IMR-90 (cell line): ENCODE measurements around the gene EGF. TPM values are rescaled to one million over a fixed set of nuclear protein-coding genes. Genes with fewer than 3 reads are reported as not detected.

ENCODE experiments used
- ATAC-seq: fragments of 200-7000 bp; cut with Tn5 transposase; 2 replicates; pipeline ENCODE4 v1.9.1; 2020; ENCODE audit warnings: low read depth, mild to moderate bottlenecking, moderate library complexity
- BruUV-seq: library from RNA; stranded (reverse); fragments of 400-500 nt; replicated peaks from 2 replicates; lab custom pipeline; 2021; lab: Mats Ljungman, UMichigan
- CTCF ChIA-PET: fragments of 300-600 bp; formaldehyde crosslinking; extraction: SDS; loops from one replicate; lab custom pipeline; 2021; ENCODE audit warnings: antibody characterized with exemption; lab: Yijun Ruan, JAX
- POLR2A ChIA-PET: fragments of 300-600 bp; sonication (Branson Sonifier 250); formaldehyde crosslinking; loops from one replicate; lab custom pipeline; 2022; ENCODE audit warnings: antibody characterized with exemption; ENCODE audit not compliant: unreplicated experiment; lab: Charles Lee
- DNase-seq: peaks from one replicate; pipeline ENCODE4 v3.0.0; 2013
- H2AFZ ChIP-seq: replicated peaks from 2 replicates; pipeline ENCODE3; 2013; ENCODE audit warnings: low read length, mild to moderate bottlenecking; ENCODE audit not compliant: poor library complexity
- H2AK5ac ChIP-seq: 2 replicates; pipeline ENCODE4 v1.6.1; 2013; ENCODE audit warnings: low read depth, low read length, inconsistent platforms
- H2AK9ac ChIP-seq: replicated peaks from 2 replicates; pipeline ENCODE3; 2013; ENCODE audit warnings: mild to moderate bottlenecking, low read depth, low read length, moderate library complexity; ENCODE audit not compliant: poor library complexity
- H2BK120ac ChIP-seq: 2 replicates; pipeline ENCODE4 v1.6.1; 2013; ENCODE audit warnings: low read depth, low read length, inconsistent platforms
- H2BK15ac ChIP-seq: 3 replicates; pipeline ENCODE4 v1.6.1; 2013; ENCODE audit warnings: low read depth, low read length, inconsistent platforms
- H2BK20ac ChIP-seq: 2 replicates; pipeline ENCODE4 v1.6.1; 2013; ENCODE audit warnings: low read depth, mild to moderate bottlenecking, inconsistent platforms, low read length, moderate library complexity
- H2BK5ac ChIP-seq: 2 replicates; pipeline ENCODE4 v1.6.1; 2013; ENCODE audit warnings: mild to moderate bottlenecking, low read depth, low read length, inconsistent platforms; ENCODE audit not compliant: poor library complexity, severe bottlenecking
- H3K14ac ChIP-seq: replicated peaks from 2 replicates; pipeline ENCODE4 v1.6.1; 2013; ENCODE audit warnings: low read depth, low read length, inconsistent platforms
- H3K18ac ChIP-seq: 2 replicates; pipeline ENCODE4 v1.6.1; 2013; ENCODE audit warnings: low read depth, low read length, control low read depth
- H3K23ac ChIP-seq: 2 replicates; pipeline ENCODE4 v1.6.1; 2013; ENCODE audit warnings: low read depth, low read length, inconsistent platforms
- H3K27ac ChIP-seq: 2 replicates; pipeline ENCODE4 v1.5.1; 2013; ENCODE audit warnings: mild to moderate bottlenecking, control low read depth, low read length; ENCODE audit not compliant: insufficient read depth
- H3K27me3 ChIP-seq: 2 replicates; pipeline ENCODE4 v1.6.1; 2013; ENCODE audit warnings: low read length; ENCODE audit not compliant: control insufficient read depth, insufficient read depth
- H3K36me3 ChIP-seq: 2 replicates; pipeline ENCODE4 v1.6.1; 2013; ENCODE audit warnings: low read length, mixed read lengths; ENCODE audit not compliant: control insufficient read depth, insufficient read depth
- H3K4ac ChIP-seq: 2 replicates; pipeline ENCODE4 v1.6.1; 2013; ENCODE audit warnings: low read depth, low read length, inconsistent platforms
- H3K4me1 ChIP-seq: 2 replicates; pipeline ENCODE4 v1.6.1; 2013; ENCODE audit warnings: low read length, mixed read lengths; ENCODE audit not compliant: control insufficient read depth, insufficient read depth
- H3K4me2 ChIP-seq: 2 replicates; pipeline ENCODE4 v1.6.1; 2013; ENCODE audit warnings: low read depth, mild to moderate bottlenecking, control low read depth, low read length, moderate library complexity
- H3K4me3 ChIP-seq: 2 replicates; pipeline ENCODE4 v1.5.1; 2013; ENCODE audit warnings: low read depth, mild to moderate bottlenecking, control low read depth, low read length, moderate library complexity; ENCODE audit not compliant: insufficient read depth
- H3K56ac ChIP-seq: 2 replicates; pipeline ENCODE4 v1.6.1; 2013; ENCODE audit warnings: low read length, inconsistent platforms; ENCODE audit not compliant: insufficient read depth; ENCODE audit errors: extremely low read depth
- H3K79me1 ChIP-seq, 2 experiments: 2 replicates each; pipeline ENCODE4 v1.6.1; 2013; ENCODE audit warnings: low read length in 2 of 2, inconsistent platforms in 1 of 2, low read depth in 1 of 2
- H3K9ac ChIP-seq: 2 replicates; pipeline ENCODE4 v1.6.1; 2013; ENCODE audit warnings: low read depth, low read length, control low read depth
- H3K9me1 ChIP-seq: 2 replicates; pipeline ENCODE4 v1.6.1; 2013; ENCODE audit warnings: low read length, inconsistent platforms; ENCODE audit not compliant: insufficient read depth
- H3K9me3 ChIP-seq: 2 replicates; pipeline ENCODE4 v1.6.1; 2013; ENCODE audit warnings: low read length; ENCODE audit not compliant: control insufficient read depth, insufficient read depth
- H4K20me1 ChIP-seq: 2 replicates; pipeline ENCODE4 v1.6.1; 2013; ENCODE audit warnings: low read length, inconsistent platforms; ENCODE audit not compliant: insufficient read depth
- H4K5ac ChIP-seq: 2 replicates; pipeline ENCODE4 v1.6.1; 2013; ENCODE audit warnings: mild to moderate bottlenecking, low read depth, low read length, control low read depth
- H4K8ac ChIP-seq, 2 experiments: 2 replicates each; pipeline ENCODE4 v1.6.1; 2013; ENCODE audit warnings: low read depth in 2 of 2, low read length in 2 of 2, control low read depth in 1 of 2, inconsistent platforms in 1 of 2
- H4K91ac ChIP-seq: 2 replicates; pipeline ENCODE4 v1.6.1; 2013; ENCODE audit warnings: low read depth, low read length, inconsistent platforms; ENCODE audit not compliant: insufficient read depth
- BHLHE40 ChIP-seq: fragments of 150-350 bp; IDR thresholded peaks from 2 replicates; pipeline ENCODE4 v1.6.1; 2016; ENCODE audit warnings: mild to moderate bottlenecking, low read depth, low read length
- CEBPB ChIP-seq: IDR thresholded peaks from 2 replicates; pipeline ENCODE4 v1.6.1; 2012; ENCODE audit warnings: low read depth, low read length, improper control_type of control experiment
- FOS ChIP-seq: fragments of 150-350 bp; IDR thresholded peaks from 2 replicates; pipeline ENCODE4 v1.6.1; 2016; ENCODE audit warnings: low read depth, low read length
- MAFK ChIP-seq: IDR thresholded peaks from 2 replicates; pipeline ENCODE4 v1.6.1; 2012; ENCODE audit warnings: low read depth, low read length, improper control_type of control experiment
- MAZ ChIP-seq: IDR thresholded peaks from 2 replicates; pipeline ENCODE4 v1.6.1; 2012; ENCODE audit warnings: low read depth, mild to moderate bottlenecking, low read length, improper control_type of control experiment, moderate library complexity, borderline replicate concordance
- MXI1 ChIP-seq: IDR thresholded peaks from 2 replicates; pipeline ENCODE4 v1.6.1; 2012; ENCODE audit warnings: low read depth, mild to moderate bottlenecking, low read length, moderate library complexity, borderline replicate concordance
- NFE2L2 ChIP-seq: fragments of 150-350 bp; IDR thresholded peaks from 2 replicates; pipeline ENCODE4 v1.6.1; 2016; ENCODE audit warnings: low read depth, mild to moderate bottlenecking, low read length
- POLR2A ChIP-seq: IDR thresholded peaks from 2 replicates; pipeline ENCODE4 v1.6.1; 2012; ENCODE audit warnings: mild to moderate bottlenecking, low read depth, low read length
- RAD21 ChIP-seq: IDR thresholded peaks from 2 replicates; pipeline ENCODE4 v1.6.1; 2012; ENCODE audit warnings: low read length, improper control_type of control experiment
- RCOR1 ChIP-seq: IDR thresholded peaks from 2 replicates; pipeline ENCODE4 v1.6.1; 2012; ENCODE audit warnings: mild to moderate bottlenecking, low read length, improper control_type of control experiment; ENCODE audit not compliant: insufficient replicate concordance
- RFX5 ChIP-seq: IDR thresholded peaks from 2 replicates; pipeline ENCODE4 v1.8.0; 2012; ENCODE audit warnings: low read depth, mild to moderate bottlenecking, low read length, moderate library complexity
- SMC3 ChIP-seq: fragments of 150-350 bp; IDR thresholded peaks from 2 replicates; pipeline ENCODE4 v1.6.1; 2016; ENCODE audit warnings: low read depth, mild to moderate bottlenecking, antibody characterized with exemption, low read length, moderate library complexity
- WGBS, 2 experiments: methylation state at CpG; one replicate each; pipeline versions ENCODE4 v1.1.5 to v1.1.7; 2013; ENCODE audit warnings: missing lambda C conversion rate in 2 of 2; ENCODE audit not compliant: insufficient read length in 1 of 2; ENCODE audit errors: extremely low coverage in 2 of 2; 5-methylcytosine and 5-hydroxymethylcytosine counted together
- dilution Hi-C: fragments of 300-500 bp; cut with HindIII; formaldehyde crosslinking; loops from one replicate; pipeline ENCODE4 v1.14.3; 2018; ENCODE audit warnings: low sequenced_read_pairs; ENCODE audit not compliant: unreplicated experiment
- in situ Hi-C: fragments of 300-500 bp; cut with MboI; formaldehyde crosslinking; loops from 3 replicates; pipeline ENCODE4 v1.14.3; 2019; ENCODE audit warnings: low sequenced_read_pairs, inconsistent platforms, mixed read lengths
- intact Hi-C: fragments of 100-400 bp; cut with micrococcal nuclease; formaldehyde crosslinking; loops from 2 replicates; pipeline ENCODE4 v1.10.0; 2022
- polyA plus RNA-seq, 3 experiments: library from polyadenylated mRNA; depleted of rRNA; stranded (reverse); fragments of >200 nt; gene quantifications; 2 replicates each; pipeline ENCODE4 v1.2.3, GENCODE V29; 2012; ENCODE audit warnings: low replicate concordance in 1 of 3
- total RNA-seq: library from RNA; depleted of rRNA; stranded (reverse); fragments of >200 nt; gene quantifications from 2 replicates; pipeline ENCODE4 v1.2.3, GENCODE V29; 2012
- TF ChIP-seq, protein P1 (sequence below): fragments of 150-350 bp; IDR thresholded peaks from 2 replicates; pipeline ENCODE4 v1.6.1; 2017; ENCODE audit warnings: mild to moderate bottlenecking, antibody characterized with exemption, low read length, low read depth
- TF ChIP-seq, protein P2 (sequence below): fragments of 150-350 bp; IDR thresholded peaks from 2 replicates; pipeline ENCODE4 v1.6.1; 2016; ENCODE audit warnings: low read depth, mild to moderate bottlenecking, low read length, moderate library complexity, borderline replicate concordance

EGF gene
- total and polyA plus RNA-seq, 2 of the 4 experiments (the other 2 are of a cell fraction) = 1.7 to 2.2 TPM

DNA sequence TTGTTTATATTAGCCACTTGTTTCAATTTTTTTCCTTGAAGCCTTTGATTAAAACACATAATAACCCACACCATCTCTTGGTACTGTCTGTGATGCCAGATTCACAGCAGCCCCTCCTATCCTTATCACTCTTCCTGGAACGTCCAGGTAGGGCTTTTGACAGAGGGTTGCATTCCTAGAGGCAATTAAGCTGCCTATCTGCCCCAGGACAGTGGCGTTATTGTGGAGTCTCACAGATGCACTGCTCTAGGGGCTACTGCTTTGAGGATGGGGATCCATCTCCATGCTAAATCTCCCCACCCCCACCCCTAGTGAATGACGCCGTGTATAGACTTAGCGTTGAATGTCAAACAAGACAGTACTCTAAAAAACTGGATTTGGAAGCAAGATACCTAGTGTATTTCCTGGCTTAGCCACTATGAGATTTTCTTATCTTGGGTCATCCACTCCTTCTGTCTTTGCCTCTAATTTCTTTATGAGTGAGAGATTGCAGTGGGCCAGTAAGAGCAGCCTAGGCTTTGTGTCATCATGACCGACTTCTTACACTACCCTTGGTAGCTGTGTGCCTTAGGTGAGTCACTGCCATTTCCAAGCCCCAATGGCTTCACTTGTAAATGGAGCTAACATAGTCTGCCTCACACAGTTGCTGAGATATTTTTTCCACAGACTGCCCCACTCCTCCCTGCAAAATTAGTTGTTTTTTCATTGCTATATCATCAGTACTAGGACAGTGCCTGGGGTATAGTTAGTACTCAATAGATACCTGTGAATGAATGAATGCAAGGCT is 90.9 kb downstream of the EGF start (continued):
- no peak for TF ChIP-seq RAD21

DNA sequence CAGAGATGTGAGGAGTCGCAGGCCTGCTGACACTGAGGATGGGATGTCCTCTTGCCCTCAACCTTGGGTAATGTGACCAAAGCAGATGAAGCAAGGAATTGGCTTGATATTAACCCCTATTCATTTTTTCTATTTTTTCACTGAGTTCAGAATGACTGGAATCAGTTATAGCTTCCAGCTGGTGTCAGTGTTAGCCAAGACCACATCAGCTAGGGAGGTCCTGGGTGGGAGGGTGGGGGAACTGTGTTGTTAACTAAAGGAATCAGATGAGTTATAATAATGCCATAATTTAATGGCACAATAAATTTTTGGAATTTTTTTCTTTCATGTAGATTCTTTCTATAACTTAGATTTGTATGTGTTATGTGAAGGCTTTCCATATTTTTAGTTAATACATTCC is 91.9 kb downstream of the EGF start:
- no peak overlapping the region for H3K27ac ChIP-seq
- no peak overlapping the region for H3K4ac ChIP-seq
- ChIA-PET CTCF (interaction anchor here (0.7 to 5.4 kb wide), 4 partner anchors 15 to 511 kb away, joined by 3 to 52 read pairs (median 4); no protein-coding TSS in a partner anchor), POLR2A (no interaction called here)
- H2AFZ ChIP-seq = no peak overlapping the region
- H3K56ac ChIP-seq = no peak overlapping the region
- no peak overlapping the region for H2AK9ac ChIP-seq
- BruUV-seq = no TSS peak
- DNase-seq = no peak
- H3K4me1 ChIP-seq = no peaks in the 10 kb centered on the region
- dilution Hi-C loops (no loop called here), intact Hi-C loops (no loop called here), in situ Hi-C loops (loop anchor here (25.0 kb wide), 1 partner anchor 308 kb away; no protein-coding TSS in a partner anchor)
- no peak overlapping the region for H4K91ac ChIP-seq
- H3K36me3 ChIP-seq = no peaks in the 10 kb centered on the region
- no peaks in the 10 kb centered on the region for H4K20me1 ChIP-seq
- WGBS, 2 experiments = no CpG with 5 or more reads among the region's 1 CpG
- H2BK15ac ChIP-seq = no peak overlapping the region
- no peak overlapping the region for H2BK20ac ChIP-seq
- H3K9me3 ChIP-seq = no peaks in the 10 kb centered on the region
- H4K5ac ChIP-seq = no peak overlapping the region
- H3K9ac ChIP-seq = no peak overlapping the region; the same call in 1 of the 2 replicates
- no peak overlapping the region for H3K18ac ChIP-seq
- no peaks in the 10 kb centered on the region for H3K79me1 ChIP-seq
- H3K4me3 ChIP-seq = no peak overlapping the region
- no peak for ATAC-seq
- H2AK5ac ChIP-seq = no peak overlapping the region
- H3K9me1 ChIP-seq = no peaks in the 10 kb centered on the region
- H3K23ac ChIP-seq = no peak overlapping the region
- H3K27me3 ChIP-seq = no peaks in the 10 kb centered on the region
- H4K8ac ChIP-seq = no peak overlapping the region
- no peak overlapping the region for H2BK5ac ChIP-seq
- no peak overlapping the region for H3K14ac ChIP-seq
- no peak overlapping the region for H2BK120ac ChIP-seq
- H3K4me2 ChIP-seq = no peak overlapping the region
- no peak for TF ChIP-seq BHLHE40
- no peak for TF ChIP-seq FOS
- TF ChIP-seq RCOR1 = no peak
- no peak for TF ChIP-seq MXI1
- TF ChIP-seq POLR2A = no peak
- no peak for TF ChIP-seq SMC3
- TF ChIP-seq MAZ = no peak
- TF ChIP-seq RFX5 = no peak
- no peak for TF ChIP-seq NFE2L2
- TF ChIP-seq, protein P1, sequence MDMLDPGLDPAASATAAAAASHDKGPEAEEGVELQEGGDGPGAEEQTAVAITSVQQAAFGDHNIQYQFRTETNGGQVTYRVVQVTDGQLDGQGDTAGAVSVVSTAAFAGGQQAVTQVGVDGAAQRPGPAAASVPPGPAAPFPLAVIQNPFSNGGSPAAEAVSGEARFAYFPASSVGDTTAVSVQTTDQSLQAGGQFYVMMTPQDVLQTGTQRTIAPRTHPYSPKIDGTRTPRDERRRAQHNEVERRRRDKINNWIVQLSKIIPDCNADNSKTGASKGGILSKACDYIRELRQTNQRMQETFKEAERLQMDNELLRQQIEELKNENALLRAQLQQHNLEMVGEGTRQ = no peak
- TF ChIP-seq, protein P2, sequence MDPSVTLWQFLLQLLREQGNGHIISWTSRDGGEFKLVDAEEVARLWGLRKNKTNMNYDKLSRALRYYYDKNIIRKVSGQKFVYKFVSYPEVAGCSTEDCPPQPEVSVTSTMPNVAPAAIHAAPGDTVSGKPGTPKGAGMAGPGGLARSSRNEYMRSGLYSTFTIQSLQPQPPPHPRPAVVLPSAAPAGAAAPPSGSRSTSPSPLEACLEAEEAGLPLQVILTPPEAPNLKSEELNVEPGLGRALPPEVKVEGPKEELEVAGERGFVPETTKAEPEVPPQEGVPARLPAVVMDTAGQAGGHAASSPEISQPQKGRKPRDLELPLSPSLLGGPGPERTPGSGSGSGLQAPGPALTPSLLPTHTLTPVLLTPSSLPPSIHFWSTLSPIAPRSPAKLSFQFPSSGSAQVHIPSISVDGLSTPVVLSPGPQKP = no peak
- no peak for TF ChIP-seq RAD21
- TF ChIP-seq MAFK = no peak
- no peak for TF ChIP-seq CEBPB
